DOHH2 (cell line): ENCODE measurements around the gene ZNF182.
"Not testable (repeated sequence)": the region's sequence is repeated elsewhere in the genome, so short reads cannot be mapped to it uniquely, and the experiment has no call there.

Source experiments
- H3F3A ChIP-seq: fragments of 200-600 bp; sonication (generic), shearing (Covaris generic); 2 replicates; pipeline ENCODE4 v1.6.0; 2016; ENCODE audit warnings: antibody characterized with exemption, mild to moderate bottlenecking; ENCODE audit not compliant: control insufficient read depth, insufficient read depth
- H3K27ac ChIP-seq: fragments of 200-600 bp; sonication (generic); 2 replicates; pipeline ENCODE4 v1.5.1; 2014; ENCODE audit warnings: low read depth, mild to moderate bottlenecking, low read length, moderate library complexity
- H3K27me3 ChIP-seq: fragments of 200-600 bp; sonication (generic); 2 replicates; pipeline ENCODE4 v1.6.1; 2014; ENCODE audit warnings: mild to moderate bottlenecking, low read length, mixed read lengths; ENCODE audit not compliant: control insufficient read depth
- H3K36me3 ChIP-seq: fragments of 200-600 bp; sonication (generic); 2 replicates; pipeline ENCODE4 v1.6.1; 2014; ENCODE audit warnings: mild to moderate bottlenecking, low read length, moderate library complexity, mixed read lengths; ENCODE audit not compliant: control insufficient read depth
- H3K4me1 ChIP-seq: fragments of 200-600 bp; sonication (generic); 2 replicates; pipeline ENCODE4 v1.6.1; 2014; ENCODE audit warnings: mild to moderate bottlenecking, low read length, mixed read lengths; ENCODE audit not compliant: control insufficient read depth
- H3K4me2 ChIP-seq: fragments of 200-600 bp; sonication (generic); 2 replicates; pipeline ENCODE4 v1.6.0; 2014; ENCODE audit warnings: mild to moderate bottlenecking, low read length, moderate library complexity
- H3K4me3 ChIP-seq: fragments of 200-600 bp; sonication (generic); 2 replicates; pipeline ENCODE4 v1.5.1; 2014; ENCODE audit warnings: mild to moderate bottlenecking, low read length, mixed read lengths
- H3K79me2 ChIP-seq: fragments of 200-600 bp; sonication (generic); 2 replicates; pipeline ENCODE4 v1.6.1; 2014; ENCODE audit warnings: mild to moderate bottlenecking, low read length, mixed read lengths; ENCODE audit not compliant: control insufficient read depth
- H3K9me2 ChIP-seq: fragments of 200-600 bp; sonication (generic); replicated peaks from 2 replicates; pipeline ENCODE4 v1.6.1; 2014; ENCODE audit warnings: mild to moderate bottlenecking, low read length, mixed read lengths; ENCODE audit not compliant: control insufficient read depth
- H3K9me3 ChIP-seq: fragments of 200-600 bp; sonication (generic); 2 replicates; pipeline ENCODE4 v1.6.1; 2014; ENCODE audit warnings: antibody characterized with exemption, low read length, mixed read lengths; ENCODE audit not compliant: control insufficient read depth, insufficient read depth
- H4K20me1 ChIP-seq: fragments of 200-600 bp; sonication (generic); 2 replicates; pipeline ENCODE4 v1.6.0; 2014; ENCODE audit warnings: low read depth, mild to moderate bottlenecking, antibody characterized with exemption, low read length, moderate library complexity; ENCODE audit not compliant: control insufficient read depth, insufficient read depth
- CTCF ChIP-seq: fragments of 200-600 bp; sonication (generic); IDR thresholded peaks from one replicate; pipeline ENCODE4 v1.5.1; 2014; ENCODE audit warnings: antibody characterized with exemption, mild to moderate bottlenecking, low read depth, low read length; ENCODE audit not compliant: poor library complexity, severe bottlenecking
- EZH2phosphoT487 ChIP-seq: fragments of 200-600 bp; sonication (generic); IDR thresholded peaks from 2 replicates; pipeline ENCODE4 v1.6.1; 2017; ENCODE audit warnings: borderline replicate concordance, mild to moderate bottlenecking, antibody characterized with exemption, low read length, moderate library complexity, mixed read lengths

The ZNF182 gene

GRCh38 chrX:48043056-48043455, 39.3 kb upstream of the ZNF182 start:
- H3K27me3 ChIP-seq: no peaks in the 10 kb centered on the region
- no peaks in the 10 kb centered on the region for H3K9me3 ChIP-seq
- TF ChIP-seq EZH2phosphoT487 (no peak), CTCF (no peak)
- H4K20me1 ChIP-seq: no peaks in the 10 kb centered on the region
- H3K4me1 ChIP-seq: no peaks in the 10 kb centered on the region
- H3K79me2 ChIP-seq: no peaks in the 10 kb centered on the region
- no peaks in the 10 kb centered on the region for H3K36me3 ChIP-seq
- no peak overlapping the region for H3K4me3 ChIP-seq
- H3K9me2 ChIP-seq: no peaks in the 10 kb centered on the region
- H3K4me2 ChIP-seq: no peak overlapping the region
- no peaks in the 10 kb centered on the region for H3F3A ChIP-seq
- no peak overlapping the region for H3K27ac ChIP-seq

GRCh38 chrX:48035891-48036290, 32.1 kb upstream of the ZNF182 start:
- Histone ChIP-seq H3K79me2 (no peaks in the 10 kb centered on the region), H3K27me3 (no peaks in the 10 kb centered on the region), H3K9me3 (no peaks in the 10 kb centered on the region), H4K20me1 (no peaks in the 10 kb centered on the region), H3K4me3 (no peak overlapping the region), H3K36me3 (no peaks in the 10 kb centered on the region), H3K27ac (no peak overlapping the region), H3F3A (no peaks in the 10 kb centered on the region), H3K9me2 (no peaks in the 10 kb centered on the region), H3K4me2 (no peak overlapping the region), H3K4me1 (no peaks in the 10 kb centered on the region)
- TF ChIP-seq CTCF: no peak
- TF ChIP-seq EZH2phosphoT487: no peak

DNA sequence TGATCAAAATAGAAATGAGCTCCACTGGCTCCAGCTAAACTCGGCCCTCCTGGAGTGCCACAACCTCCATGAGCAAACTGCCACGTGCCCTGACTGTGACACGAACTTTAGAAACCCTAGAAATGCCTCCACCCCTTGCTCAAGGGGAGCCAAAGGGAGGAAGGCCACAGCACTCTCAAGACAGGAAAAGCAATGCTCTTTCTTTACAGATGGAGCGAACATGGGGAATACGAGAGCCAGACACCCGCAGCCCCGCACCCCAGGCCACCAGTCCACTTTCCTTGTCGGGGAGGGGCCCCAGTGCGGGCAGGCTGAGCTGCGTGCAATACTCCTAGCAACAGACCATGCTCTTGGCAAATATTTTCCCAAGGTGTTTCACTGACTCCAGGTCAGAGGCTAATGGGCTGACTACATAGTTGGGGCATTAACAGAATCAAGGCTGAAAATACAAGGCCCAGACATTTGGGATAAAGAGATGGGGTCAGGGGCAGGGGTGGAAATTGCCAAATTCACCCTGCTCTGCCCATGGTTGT, 26.9 kb upstream of the ZNF182 start:
- H3K27me3 ChIP-seq, H3K4me3 ChIP-seq, H3K4me1 ChIP-seq, H3K27ac ChIP-seq, H3K9me3 ChIP-seq, H3F3A ChIP-seq, H3K4me2 ChIP-seq, H3K9me2 ChIP-seq, H3K36me3 ChIP-seq, H3K79me2 ChIP-seq, H4K20me1 ChIP-seq: not testable (repeated sequence)

GRCh38 chrX:48030237-48030636, 26.4 kb upstream of the ZNF182 start:
- Histone ChIP-seq H3K79me2 (no peaks in the 10 kb centered on the region), H3K27me3 (no peaks in the 10 kb centered on the region), H3K27ac (no peak overlapping the region), H3K4me1 (peaks cover 11% of the 10 kb centered on the region), H3K9me2 (no peaks in the 10 kb centered on the region), H3K4me2 (no peak overlapping the region), H3K4me3 (no peak overlapping the region), H3K36me3 (no peaks in the 10 kb centered on the region), H3F3A (no peaks in the 10 kb centered on the region), H3K9me3 (no peaks in the 10 kb centered on the region), H4K20me1 (no peaks in the 10 kb centered on the region)
- TF ChIP-seq CTCF: no peak
- no peak for TF ChIP-seq EZH2phosphoT487
